ENCODE results near the gene TOPBP1.

TOPBP1 gene

GRCh38 chr3:133643611-133644010 lies 18.1 kb downstream of the TOPBP1 start:
- DNase-seq (ENCODE audit: low read depth): no peak
- no peak overlapping the region for H3K4me3 ChIP-seq (ENCODE audit: low read length)
- TF ChIP-seq CTCF (IDR thresholded peaks at IDR 0.05; ENCODE audit: insufficient read depth, low read depth, low read length, missing control alignments): no peak

- H3K4me3 ChIP-seq (ENCODE audit: low read length): no peak overlapping the region
- TF ChIP-seq CTCF (IDR thresholded peaks at IDR 0.05; ENCODE audit: insufficient read depth, low read depth, low read length, missing control alignments): no peak
- DNase-seq (ENCODE audit: low read depth): no peak
These were observed 20.5 kb downstream of the TOPBP1 start for GRCh38 chr3:133641254-133641653.

- no peak for TF ChIP-seq CTCF (IDR thresholded peaks at IDR 0.05; ENCODE audit: insufficient read depth, low read depth, low read length, missing control alignments)
- H3K4me3 ChIP-seq (ENCODE audit: low read length): no peak overlapping the region
These were observed 28.3 kb downstream of the TOPBP1 start for GRCh38 chr3:133633439-133633838.

GRCh38 chr3:133629146-133629545 lies 32.6 kb downstream of the TOPBP1 start:
- DNase-seq (ENCODE audit: low read depth): no peak
- no peak for TF ChIP-seq CTCF (IDR thresholded peaks at IDR 0.05; ENCODE audit: insufficient read depth, low read depth, low read length, missing control alignments)
- H3K4me3 ChIP-seq (ENCODE audit: low read length): no peak overlapping the region

More at GRCh38 chr3:133633439-133633838, 28.3 kb downstream of the TOPBP1 start:
- no peak for DNase-seq (ENCODE audit: low read depth)

GRCh38 chr3:133627789-133628188 lies 34.0 kb downstream of the TOPBP1 start:
- TF ChIP-seq CTCF (IDR thresholded peaks at IDR 0.05; ENCODE audit: insufficient read depth, low read depth, low read length, missing control alignments): no peak
- no peak overlapping the region for H3K4me3 ChIP-seq (ENCODE audit: low read length)
- no peak for DNase-seq (ENCODE audit: low read depth)

- H3K4me3 ChIP-seq (ENCODE audit: low read length): no peak overlapping the region
- TF ChIP-seq CTCF (IDR thresholded peaks at IDR 0.05; ENCODE audit: insufficient read depth, low read depth, low read length, missing control alignments): no peak
- DNase-seq (ENCODE audit: low read depth): no peak
These were observed 41.5 kb downstream of the TOPBP1 start for GRCh38 chr3:133620066-133620784.

GRCh38 chr3:133611534-133611933 lies 50.2 kb downstream of the TOPBP1 start:
- TF ChIP-seq CTCF (IDR thresholded peaks at IDR 0.05; ENCODE audit: insufficient read depth, low read depth, low read length, missing control alignments): no peak
- DNase-seq (ENCODE audit: low read depth): no peak
- H3K4me3 ChIP-seq (ENCODE audit: low read length): no peak overlapping the region
